Testis (tissue), 2 donors: ENCODE results near the gene MAGEA2B.

Experiments
- CTCF ChIP-seq, 3 experiments: fragments of 450-650 bp in 2 of 3; fragments of 200-600 bp in 1 of 3; sonication (generic) in 1 of 3; IDR thresholded peaks; one replicate each; pipeline ENCODE4 v1.5.1; 2016 to 2019; ENCODE audit warnings: antibody characterized with exemption in 3 of 3, mild to moderate bottlenecking in 2 of 3, moderate library complexity in 1 of 3
- POLR2A ChIP-seq: fragments of 450-650 bp; IDR thresholded peaks from one replicate; pipeline ENCODE4 v1.6.1; 2017; ENCODE audit warnings: antibody characterized with exemption, mild to moderate bottlenecking, moderate library complexity

- no peak for TF ChIP-seq CTCF (IDR thresholded peaks at IDR 0.05)
- TF ChIP-seq POLR2A = no peak
Observed at GRCh38 chrX:152733261-152733975, 19.0 kb downstream of the MAGEA2B start, which contains the start of the genes CSAG1 and MAGEA12.
